Measurements from ENCODE around the gene MTF1.

The MTF1 gene

GRCh38 chr1:37854406-37854805 lies 5.0 kb downstream of the MTF1 start:
- Mint-ChIP-seq H3K36me3 (peaks cover 13% of the 10 kb centered on the region), H3K4me1 (peaks cover 25% of the 10 kb centered on the region), H3K4me3 (no peak overlapping the region), H3K27me3 (no peaks in the 10 kb centered on the region), H3K27ac (peak overlapping the region; percentile 71), H3K9me3 (no peaks in the 10 kb centered on the region)
- DNase-seq (ENCODE audit: low spot score in 2 of 2): no peak
- no peak for ATAC-seq (ENCODE audit: low read depth)

GRCh38 chr1:37853157-37853556 lies 6.2 kb downstream of the MTF1 start:
- DNase-seq (ENCODE audit: low spot score in 2 of 2) (no peak), ATAC-seq (ENCODE audit: low read depth) (no peak)
- peaks cover 26% of the 10 kb centered on the region for H3K4me1 Mint-ChIP-seq
- H3K9me3 Mint-ChIP-seq: no peaks in the 10 kb centered on the region
- H3K27ac Mint-ChIP-seq: peak overlapping the region; percentile 39
- H3K27me3 Mint-ChIP-seq: no peaks in the 10 kb centered on the region
- H3K4me3 Mint-ChIP-seq: no peak overlapping the region
- H3K36me3 Mint-ChIP-seq: peaks cover 13% of the 10 kb centered on the region

- ATAC-seq (ENCODE audit: low read depth) (peak; percentile 83), DNase-seq (ENCODE audit: low spot score in 2 of 2) (no peak)
- no peaks in the 10 kb centered on the region for H3K27me3 Mint-ChIP-seq
- no peak overlapping the region for H3K4me3 Mint-ChIP-seq
- peaks cover 11% of the 10 kb centered on the region for H3K36me3 Mint-ChIP-seq
- no peak overlapping the region for H3K27ac Mint-ChIP-seq
- peaks cover 26% of the 10 kb centered on the region for H3K4me1 Mint-ChIP-seq
- no peaks in the 10 kb centered on the region for H3K9me3 Mint-ChIP-seq
Observed at GRCh38 chr1:37851782-37852210, 7.6 kb downstream of the MTF1 start.

- Mint-ChIP-seq H3K9me3 (no peaks in the 10 kb centered on the region), H3K4me1 (peaks cover 31% of the 10 kb centered on the region), H3K27me3 (no peaks in the 10 kb centered on the region), H3K4me3 (no peak overlapping the region), H3K36me3 (peaks cover 11% of the 10 kb centered on the region), H3K27ac (no peak overlapping the region)
- DNase-seq (ENCODE audit: low spot score in 2 of 2): no peak
- ATAC-seq (ENCODE audit: low read depth): no peak
Observed at GRCh38 chr1:37851262-37851661, 8.1 kb downstream of the MTF1 start.

GRCh38 chr1:37850352-37850955 lies 8.9 kb downstream of the MTF1 start:
- ATAC-seq (ENCODE audit: low read depth): no peak
- no peak overlapping the region for H3K27ac Mint-ChIP-seq
- peaks cover 31% of the 10 kb centered on the region for H3K4me1 Mint-ChIP-seq
- H3K27me3 Mint-ChIP-seq: no peaks in the 10 kb centered on the region
- H3K36me3 Mint-ChIP-seq: peaks cover 11% of the 10 kb centered on the region
- H3K4me3 Mint-ChIP-seq: no peak overlapping the region
- DNase-seq (ENCODE audit: low spot score in 2 of 2): no peak
- H3K9me3 Mint-ChIP-seq: no peaks in the 10 kb centered on the region

GRCh38 chr1:37849480-37849879 lies 9.9 kb downstream of the MTF1 start:
- no peak for DNase-seq (ENCODE audit: low spot score in 2 of 2)
- ATAC-seq (ENCODE audit: low read depth): no peak
- H3K9me3 Mint-ChIP-seq: no peaks in the 10 kb centered on the region
- H3K4me1 Mint-ChIP-seq: peaks cover 31% of the 10 kb centered on the region
- H3K27me3 Mint-ChIP-seq: no peaks in the 10 kb centered on the region
- H3K27ac Mint-ChIP-seq: no peak overlapping the region
- H3K4me3 Mint-ChIP-seq: no peak overlapping the region
- H3K36me3 Mint-ChIP-seq: peaks cover 13% of the 10 kb centered on the region

- DNase-seq (ENCODE audit: low spot score in 2 of 2) (no peak), ATAC-seq (ENCODE audit: low read depth) (peak; percentile 51)
- Mint-ChIP-seq H3K4me3 (peak overlapping the region; percentile 66), H3K4me1 (peaks cover 32% of the 10 kb centered on the region), H3K27me3 (no peaks in the 10 kb centered on the region), H3K27ac (peak overlapping the region; percentile 53), H3K36me3 (peaks cover 16% of the 10 kb centered on the region), H3K9me3 (no peaks in the 10 kb centered on the region)
Observed at GRCh38 chr1:37846647-37847339, 12.6 kb downstream of the MTF1 start.

- ATAC-seq (ENCODE audit: low read depth): no peak
- Mint-ChIP-seq H3K4me1 (peaks cover 34% of the 10 kb centered on the region), H3K4me3 (no peak overlapping the region), H3K36me3 (peaks cover 18% of the 10 kb centered on the region), H3K27ac (peak overlapping the region; percentile 53), H3K27me3 (no peaks in the 10 kb centered on the region), H3K9me3 (no peaks in the 10 kb centered on the region)
- DNase-seq (ENCODE audit: low spot score in 2 of 2): no peak
Observed at GRCh38 chr1:37845786-37846185, 13.6 kb downstream of the MTF1 start.

GRCh38 chr1:37845049-37845646 lies 14.2 kb downstream of the MTF1 start:
- Mint-ChIP-seq H3K27me3 (no peaks in the 10 kb centered on the region), H3K9me3 (no peaks in the 10 kb centered on the region), H3K36me3 (peaks cover 18% of the 10 kb centered on the region), H3K4me3 (peak overlapping the region; percentile 50), H3K4me1 (peaks cover 34% of the 10 kb centered on the region), H3K27ac (no peak overlapping the region)
- DNase-seq (ENCODE audit: low spot score in 2 of 2): no peak
- ATAC-seq (ENCODE audit: low read depth): no peak

GRCh38 chr1:37844536-37844935 lies 14.9 kb downstream of the MTF1 start:
- no peak for ATAC-seq (ENCODE audit: low read depth)
- DNase-seq (ENCODE audit: low spot score in 2 of 2): no peak
- H3K4me3 Mint-ChIP-seq: no peak overlapping the region
- H3K27ac Mint-ChIP-seq: no peak overlapping the region
- peaks cover 34% of the 10 kb centered on the region for H3K4me1 Mint-ChIP-seq
- H3K27me3 Mint-ChIP-seq: no peaks in the 10 kb centered on the region
- no peaks in the 10 kb centered on the region for H3K9me3 Mint-ChIP-seq
- H3K36me3 Mint-ChIP-seq: peaks cover 18% of the 10 kb centered on the region

GRCh38 chr1:37841652-37842051 lies 17.7 kb downstream of the MTF1 start:
- no peak overlapping the region for H3K27ac Mint-ChIP-seq
- ATAC-seq (ENCODE audit: low read depth): no peak
- peaks cover 24% of the 10 kb centered on the region for H3K4me1 Mint-ChIP-seq
- H3K4me3 Mint-ChIP-seq: no peak overlapping the region
- no peak for DNase-seq (ENCODE audit: low spot score in 2 of 2)
- no peaks in the 10 kb centered on the region for H3K27me3 Mint-ChIP-seq
- H3K9me3 Mint-ChIP-seq: no peaks in the 10 kb centered on the region
- peaks cover 21% of the 10 kb centered on the region for H3K36me3 Mint-ChIP-seq

- Mint-ChIP-seq H3K27me3 (no peaks in the 10 kb centered on the region), H3K4me3 (no peak overlapping the region), H3K27ac (no peak overlapping the region), H3K4me1 (peaks cover 21% of the 10 kb centered on the region), H3K36me3 (peaks cover 21% of the 10 kb centered on the region), H3K9me3 (no peaks in the 10 kb centered on the region)
- no peak for DNase-seq (ENCODE audit: low spot score in 2 of 2)
- no peak for ATAC-seq (ENCODE audit: low read depth)
Observed at GRCh38 chr1:37840711-37841110, 18.7 kb downstream of the MTF1 start.

- H3K27ac Mint-ChIP-seq: no peak overlapping the region
Observed at GRCh38 chr1:37839676-37840075, 19.7 kb downstream of the MTF1 start.

GRCh38 chr1:37836788-37837187 lies 22.6 kb downstream of the MTF1 start:
- ATAC-seq (ENCODE audit: low read depth) (no peak), DNase-seq (ENCODE audit: low spot score in 2 of 2) (no peak)
- H3K27me3 Mint-ChIP-seq: no peaks in the 10 kb centered on the region
- H3K4me1 Mint-ChIP-seq: peaks cover 4% of the 10 kb centered on the region
- H3K27ac Mint-ChIP-seq: no peak overlapping the region
- no peak overlapping the region for H3K4me3 Mint-ChIP-seq
- peaks cover 26% of the 10 kb centered on the region for H3K36me3 Mint-ChIP-seq
- H3K9me3 Mint-ChIP-seq: no peaks in the 10 kb centered on the region

More at GRCh38 chr1:37839676-37840075, 19.7 kb downstream of the MTF1 start:
- Mint-ChIP-seq H3K4me3 (no peak overlapping the region), H3K27me3 (no peaks in the 10 kb centered on the region), H3K9me3 (no peaks in the 10 kb centered on the region), H3K36me3 (peaks cover 25% of the 10 kb centered on the region), H3K4me1 (peaks cover 15% of the 10 kb centered on the region)
- ATAC-seq (ENCODE audit: low read depth) (no peak), DNase-seq (ENCODE audit: low spot score in 2 of 2) (no peak)

Data from memory B cell (primary cell).